WTC11 (cell line): Measurements from ENCODE around the gene DNM1.

Experiments used
- CREB1 ChIP-seq: sonication (generic); formaldehyde crosslinking; IDR thresholded peaks from 2 replicates; pipeline ENCODE4 v1.8.0; 2023; ENCODE audit warnings: mild to moderate bottlenecking, missing genetic modification reagents
- ESRRA ChIP-seq: sonication (generic); formaldehyde crosslinking; IDR thresholded peaks from 2 replicates; pipeline ENCODE4 v1.8.1; 2022; ENCODE audit warnings: mild to moderate bottlenecking, missing genetic modification reagents, borderline replicate concordance
- NR1H2 ChIP-seq: sonication (generic); formaldehyde crosslinking; IDR thresholded peaks from 2 replicates; pipeline ENCODE4 v1.9.0; 2021; ENCODE audit warnings: mild to moderate bottlenecking, moderate library complexity, missing genetic modification reagents
- TF ChIP-seq, protein P1 (sequence below): fragments of 200-600 bp; IDR thresholded peaks from 2 replicates; pipeline ENCODE4 v1.8.0; 2022; ENCODE audit warnings: antibody characterized with exemption
- TF ChIP-seq, protein P2 (sequence below): sonication (generic); formaldehyde crosslinking; IDR thresholded peaks from 2 replicates; pipeline ENCODE4 v1.8.1; 2023; ENCODE audit warnings: mild to moderate bottlenecking, missing genetic modification reagents, borderline replicate concordance

- TF ChIP-seq, protein P1, sequence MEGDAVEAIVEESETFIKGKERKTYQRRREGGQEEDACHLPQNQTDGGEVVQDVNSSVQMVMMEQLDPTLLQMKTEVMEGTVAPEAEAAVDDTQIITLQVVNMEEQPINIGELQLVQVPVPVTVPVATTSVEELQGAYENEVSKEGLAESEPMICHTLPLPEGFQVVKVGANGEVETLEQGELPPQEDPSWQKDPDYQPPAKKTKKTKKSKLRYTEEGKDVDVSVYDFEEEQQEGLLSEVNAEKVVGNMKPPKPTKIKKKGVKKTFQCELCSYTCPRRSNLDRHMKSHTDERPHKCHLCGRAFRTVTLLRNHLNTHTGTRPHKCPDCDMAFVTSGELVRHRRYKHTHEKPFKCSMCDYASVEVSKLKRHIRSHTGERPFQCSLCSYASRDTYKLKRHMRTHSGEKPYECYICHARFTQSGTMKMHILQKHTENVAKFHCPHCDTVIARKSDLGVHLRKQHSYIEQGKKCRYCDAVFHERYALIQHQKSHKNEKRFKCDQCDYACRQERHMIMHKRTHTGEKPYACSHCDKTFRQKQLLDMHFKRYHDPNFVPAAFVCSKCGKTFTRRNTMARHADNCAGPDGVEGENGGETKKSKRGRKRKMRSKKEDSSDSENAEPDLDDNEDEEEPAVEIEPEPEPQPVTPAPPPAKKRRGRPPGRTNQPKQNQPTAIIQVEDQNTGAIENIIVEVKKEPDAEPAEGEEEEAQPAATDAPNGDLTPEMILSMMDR: no peak
- TF ChIP-seq ESRRA (CRISPR knock-in tag) (no peak), NR1H2 (no peak), CREB1 (no peak)
- TF ChIP-seq, protein P2, sequence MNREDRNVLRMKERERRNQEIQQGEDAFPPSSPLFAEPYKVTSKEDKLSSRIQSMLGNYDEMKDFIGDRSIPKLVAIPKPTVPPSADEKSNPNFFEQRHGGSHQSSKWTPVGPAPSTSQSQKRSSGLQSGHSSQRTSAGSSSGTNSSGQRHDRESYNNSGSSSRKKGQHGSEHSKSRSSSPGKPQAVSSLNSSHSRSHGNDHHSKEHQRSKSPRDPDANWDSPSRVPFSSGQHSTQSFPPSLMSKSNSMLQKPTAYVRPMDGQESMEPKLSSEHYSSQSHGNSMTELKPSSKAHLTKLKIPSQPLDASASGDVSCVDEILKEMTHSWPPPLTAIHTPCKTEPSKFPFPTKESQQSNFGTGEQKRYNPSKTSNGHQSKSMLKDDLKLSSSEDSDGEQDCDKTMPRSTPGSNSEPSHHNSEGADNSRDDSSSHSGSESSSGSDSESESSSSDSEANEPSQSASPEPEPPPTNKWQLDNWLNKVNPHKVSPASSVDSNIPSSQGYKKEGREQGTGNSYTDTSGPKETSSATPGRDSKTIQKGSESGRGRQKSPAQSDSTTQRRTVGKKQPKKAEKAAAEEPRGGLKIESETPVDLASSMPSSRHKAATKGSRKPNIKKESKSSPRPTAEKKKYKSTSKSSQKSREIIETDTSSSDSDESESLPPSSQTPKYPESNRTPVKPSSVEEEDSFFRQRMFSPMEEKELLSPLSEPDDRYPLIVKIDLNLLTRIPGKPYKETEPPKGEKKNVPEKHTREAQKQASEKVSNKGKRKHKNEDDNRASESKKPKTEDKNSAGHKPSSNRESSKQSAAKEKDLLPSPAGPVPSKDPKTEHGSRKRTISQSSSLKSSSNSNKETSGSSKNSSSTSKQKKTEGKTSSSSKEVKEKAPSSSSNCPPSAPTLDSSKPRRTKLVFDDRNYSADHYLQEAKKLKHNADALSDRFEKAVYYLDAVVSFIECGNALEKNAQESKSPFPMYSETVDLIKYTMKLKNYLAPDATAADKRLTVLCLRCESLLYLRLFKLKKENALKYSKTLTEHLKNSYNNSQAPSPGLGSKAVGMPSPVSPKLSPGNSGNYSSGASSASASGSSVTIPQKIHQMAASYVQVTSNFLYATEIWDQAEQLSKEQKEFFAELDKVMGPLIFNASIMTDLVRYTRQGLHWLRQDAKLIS (CRISPR knock-in tag): no peak
These were observed 49.1 kb upstream of the DNM1 start for GRCh38 chr9:128153947-128154695.
